A172 (cell line): ENCODE data around the gene LENG9. TPM values are rescaled to one million over a fixed set of nuclear protein-coding genes. Genes with fewer than 3 reads are reported as not detected.
A peak's percentile ranks its signal among the peaks of the same experiment; 100 is the strongest.

Experiments used
- DNase-seq: peaks from one replicate; pipeline ENCODE4 v3.0.0-alpha.2; 2015; ENCODE audit warnings: low spot score
- total RNA-seq: library from RNA; depleted of rRNA; stranded (reverse); fragments of >200 nt; shearing (Covaris generic); gene quantifications from 2 replicates; pipeline ENCODE4 v1.2.3, GENCODE V29; 2014

Gene LENG9
- total RNA-seq, 1 experiment from 2014 or later = not detected

GRCh38 chr19:54439174-54439851 is 24.3 kb downstream of the LENG9 start:
- DNase-seq = peak; percentile 31

GRCh38 chr19:54436628-54437252 is 26.8 kb downstream of the LENG9 start:
- DNase-seq = no peak

GRCh38 chr19:54436031-54436523 is 27.5 kb downstream of the LENG9 start:
- no peak for DNase-seq

- no peak for DNase-seq
Observed at GRCh38 chr19:54435551-54436016, 28.0 kb downstream of the LENG9 start.

- no peak for DNase-seq
Observed at GRCh38 chr19:54434873-54435214, 28.7 kb downstream of the LENG9 start.

GRCh38 chr19:54434112-54434872 is 29.3 kb downstream of the LENG9 start:
- DNase-seq = no peak

GRCh38 chr19:54433697-54434096 is 29.9 kb downstream of the LENG9 start:
- no peak for DNase-seq

GRCh38 chr19:54432144-54432738 is 31.3 kb downstream of the LENG9 start:
- DNase-seq = peak; percentile 29

- DNase-seq = peak; percentile 55
Observed at GRCh38 chr19:54431255-54431838, 32.2 kb downstream of the LENG9 start.

GRCh38 chr19:54430306-54431254 is 33.0 kb downstream of the LENG9 start:
- no peak for DNase-seq

- no peak for DNase-seq
Observed at GRCh38 chr19:54429545-54430227, 33.9 kb downstream of the LENG9 start.

- no peak for DNase-seq
Observed at GRCh38 chr19:54429176-54429495, 34.4 kb downstream of the LENG9 start.

GRCh38 chr19:54428323-54429175 is 35.0 kb downstream of the LENG9 start:
- DNase-seq = no peak

- DNase-seq = no peak
Observed at GRCh38 chr19:54427586-54427985, 36.0 kb downstream of the LENG9 start.

GRCh38 chr19:54426291-54426931 is 37.2 kb downstream of the LENG9 start:
- DNase-seq = no peak

- no peak for DNase-seq
Observed at GRCh38 chr19:54425382-54425723, 38.2 kb downstream of the LENG9 start.

GRCh38 chr19:54424660-54425381 is 38.8 kb downstream of the LENG9 start:
- DNase-seq = no peak

GRCh38 chr19:54424201-54424600 is 39.4 kb downstream of the LENG9 start:
- DNase-seq = no peak
